ENCODE results near the gene LAMA2.

DNA sequence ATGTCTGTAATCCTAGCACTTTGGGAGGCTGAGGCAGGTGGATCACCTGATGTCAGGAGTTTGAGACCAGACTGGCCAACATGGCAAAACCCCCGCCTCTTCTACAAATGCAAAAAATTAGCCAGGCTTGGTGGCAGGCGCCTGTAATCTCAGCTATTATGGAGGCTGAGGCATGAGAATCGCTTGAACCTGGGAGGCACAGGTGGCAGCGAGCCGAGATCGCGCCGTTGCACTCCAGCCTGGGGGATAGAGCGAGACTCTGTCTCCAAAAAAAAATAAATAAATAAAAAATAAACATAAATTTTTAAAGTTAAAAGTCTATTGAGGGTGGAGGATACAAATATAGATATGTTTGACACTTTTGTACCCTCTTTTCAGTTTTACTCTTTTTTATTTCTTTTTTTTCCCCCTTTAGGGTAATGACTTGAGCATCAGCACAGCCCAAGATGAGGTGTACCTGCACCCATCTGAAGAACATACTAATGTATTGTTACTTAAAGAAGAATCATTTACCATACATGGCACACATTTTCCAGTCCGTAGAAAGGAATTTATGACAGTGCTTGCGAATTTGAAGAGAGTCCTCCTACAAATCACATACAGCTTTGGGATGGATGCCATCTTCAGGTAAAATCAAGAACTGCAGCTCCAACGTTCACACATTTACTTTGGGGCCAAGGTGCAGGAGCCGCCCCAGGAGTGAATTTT lies 368.9 kb downstream of the LAMA2 start:
- TF ChIP-seq, protein P1, sequence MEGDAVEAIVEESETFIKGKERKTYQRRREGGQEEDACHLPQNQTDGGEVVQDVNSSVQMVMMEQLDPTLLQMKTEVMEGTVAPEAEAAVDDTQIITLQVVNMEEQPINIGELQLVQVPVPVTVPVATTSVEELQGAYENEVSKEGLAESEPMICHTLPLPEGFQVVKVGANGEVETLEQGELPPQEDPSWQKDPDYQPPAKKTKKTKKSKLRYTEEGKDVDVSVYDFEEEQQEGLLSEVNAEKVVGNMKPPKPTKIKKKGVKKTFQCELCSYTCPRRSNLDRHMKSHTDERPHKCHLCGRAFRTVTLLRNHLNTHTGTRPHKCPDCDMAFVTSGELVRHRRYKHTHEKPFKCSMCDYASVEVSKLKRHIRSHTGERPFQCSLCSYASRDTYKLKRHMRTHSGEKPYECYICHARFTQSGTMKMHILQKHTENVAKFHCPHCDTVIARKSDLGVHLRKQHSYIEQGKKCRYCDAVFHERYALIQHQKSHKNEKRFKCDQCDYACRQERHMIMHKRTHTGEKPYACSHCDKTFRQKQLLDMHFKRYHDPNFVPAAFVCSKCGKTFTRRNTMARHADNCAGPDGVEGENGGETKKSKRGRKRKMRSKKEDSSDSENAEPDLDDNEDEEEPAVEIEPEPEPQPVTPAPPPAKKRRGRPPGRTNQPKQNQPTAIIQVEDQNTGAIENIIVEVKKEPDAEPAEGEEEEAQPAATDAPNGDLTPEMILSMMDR (conservative IDR thresholded peaks at IDR 0.05 in 1 of 2, IDR thresholded peaks at IDR 0.05 in 1 of 2; ENCODE audit: low read depth in 1 of 2, low read length in 2 of 2): peak; percentile 85 to 88
- no peak for TF ChIP-seq EZH2 (IDR thresholded peaks at IDR 0.05; ENCODE audit: low read length, missing control alignments)

Measured in fibroblast of lung (primary cell).